SJSA1 (cell line): ENCODE results near the gene CIB4. TPM values are rescaled to one million over a fixed set of nuclear protein-coding genes. Genes with fewer than 3 reads are reported as not detected.

Experiments used
- DNase-seq, 2 experiments: peaks; one replicate each; pipeline ENCODE4 v3.0.0-alpha.2; 2015 to 2020; ENCODE audit warnings: low spot score in 2 of 2, low read depth in 1 of 2
- H3K27ac ChIP-seq: fragments of 250-450 bp; sonication (Bioruptor Pico); 2 replicates; pipeline ENCODE4 v1.5.1; 2020; ENCODE audit warnings: mild to moderate bottlenecking, moderate library complexity
- H3K27me3 ChIP-seq: fragments of 250-450 bp; sonication (Bioruptor Pico); replicated peaks from 2 replicates; pipeline ENCODE4 v1.5.1; 2020; ENCODE audit warnings: mild to moderate bottlenecking, moderate library complexity
- H3K36me3 ChIP-seq: fragments of 250-450 bp; sonication (Bioruptor Pico); 2 replicates; pipeline ENCODE4 v1.5.1; 2020; ENCODE audit warnings: mild to moderate bottlenecking
- H3K4me1 ChIP-seq: fragments of 250-450 bp; sonication (Bioruptor Pico); replicated peaks from 2 replicates; pipeline ENCODE4 v1.6.1; 2021; ENCODE audit warnings: mild to moderate bottlenecking
- H3K4me3 ChIP-seq: fragments of 250-450 bp; sonication (Bioruptor Pico); 2 replicates; pipeline ENCODE4 v1.5.1; 2020; ENCODE audit warnings: mild to moderate bottlenecking
- H3K9me3 ChIP-seq: fragments of 250-450 bp; sonication (Bioruptor Pico); replicated peaks from 2 replicates; pipeline ENCODE4 v1.5.1; 2020; ENCODE audit warnings: mild to moderate bottlenecking
- total RNA-seq: library from RNA; depleted of rRNA; stranded (reverse); fragments of >200 nt; shearing (Covaris generic); gene quantifications from 2 replicates; pipeline ENCODE4 v1.2.3, GENCODE V29; 2014

The CIB4 gene
- total RNA-seq, 1 experiment from 2014 or later = not detected

DNA sequence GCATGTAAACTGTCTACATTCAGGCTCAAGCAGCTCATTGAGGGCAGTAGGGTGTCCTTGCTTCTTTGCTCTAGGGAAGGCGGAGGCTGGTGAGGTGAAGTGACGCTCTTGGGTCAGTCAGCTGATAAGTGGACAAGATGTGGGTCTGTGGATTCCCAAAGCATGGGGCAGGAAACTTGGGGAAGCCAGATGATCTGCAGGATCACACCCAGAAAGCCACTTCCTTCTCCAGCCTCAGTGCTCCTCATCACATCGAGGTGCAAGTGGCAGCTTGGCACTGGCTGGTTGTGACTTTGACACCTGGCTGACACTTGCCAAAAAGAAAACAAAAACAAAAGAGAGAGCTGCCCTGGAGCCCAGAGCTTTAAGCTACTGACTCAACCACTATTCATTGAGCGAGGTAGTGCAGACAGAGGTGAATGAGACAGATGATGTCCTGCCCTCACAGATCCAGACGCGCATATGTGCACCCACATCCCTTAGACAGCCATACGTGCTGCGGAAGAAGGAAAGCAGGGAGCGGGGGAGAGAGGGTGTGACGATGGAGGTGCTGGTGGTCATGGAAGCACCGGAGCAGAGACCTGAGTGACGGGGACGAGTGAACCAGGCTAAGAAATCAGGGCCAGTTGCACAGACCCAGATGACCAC is 3.1 kb upstream of the CIB4 start:
- Histone ChIP-seq H3K9me3 (no peaks in the 10 kb centered on the region), H3K27ac (no peak overlapping the region), H3K27me3 (peaks cover 31% of the 10 kb centered on the region), H3K4me3 (no peak overlapping the region), H3K4me1 (no peaks in the 10 kb centered on the region), H3K36me3 (no peaks in the 10 kb centered on the region)
- no peak for DNase-seq

DNA sequence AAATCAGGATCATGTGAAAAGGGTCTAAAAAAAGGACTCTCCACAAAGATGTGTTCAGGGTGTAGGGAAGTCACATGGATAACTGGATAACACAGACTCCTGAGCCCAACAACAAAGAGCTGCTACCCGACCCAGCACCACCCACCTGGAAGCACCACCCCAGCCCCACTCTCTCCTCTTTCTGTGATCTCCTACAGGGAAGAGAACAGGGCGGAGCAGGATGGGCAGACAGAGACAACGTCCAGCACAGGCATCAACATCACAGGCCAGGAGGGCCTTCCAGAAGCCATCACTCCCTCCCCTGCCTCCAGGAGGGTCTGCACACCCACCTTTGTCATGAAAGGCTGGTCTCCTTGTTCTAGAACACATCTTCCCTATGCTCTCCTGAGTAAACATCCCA is 1.3 kb upstream of the CIB4 start:
- no peaks in the 10 kb centered on the region for H3K9me3 ChIP-seq
- no peak overlapping the region for H3K27ac ChIP-seq
- no peak for DNase-seq
- H3K4me3 ChIP-seq = no peak overlapping the region
- no peaks in the 10 kb centered on the region for H3K36me3 ChIP-seq
- H3K4me1 ChIP-seq = no peaks in the 10 kb centered on the region
- peaks cover 27% of the 10 kb centered on the region for H3K27me3 ChIP-seq

DNA sequence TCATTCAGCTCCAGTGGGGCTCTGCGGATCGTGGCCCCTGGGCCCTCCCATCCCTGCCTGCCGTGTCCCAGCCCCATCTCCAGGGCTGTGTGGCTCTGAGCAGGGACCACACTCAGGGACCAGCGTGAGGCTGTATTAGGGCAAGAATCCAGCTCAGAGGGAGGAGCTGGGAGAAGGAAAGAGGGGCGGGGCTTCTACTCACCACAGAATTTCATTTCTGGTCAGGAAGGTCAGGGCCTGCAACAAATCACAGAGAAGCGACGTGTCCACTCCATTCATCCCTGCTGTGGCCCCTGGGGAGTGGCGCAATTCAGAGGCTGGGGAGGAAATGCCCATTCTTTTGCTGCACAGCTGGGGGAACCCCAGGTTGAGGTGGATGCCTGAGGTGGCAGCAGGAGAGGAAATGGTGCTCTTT is 828 bp downstream of the CIB4 start:
- no peaks in the 10 kb centered on the region for H3K9me3 ChIP-seq
- no peak overlapping the region for H3K27ac ChIP-seq
- peaks cover 28% of the 10 kb centered on the region for H3K27me3 ChIP-seq
- H3K4me3 ChIP-seq = no peak overlapping the region
- no peaks in the 10 kb centered on the region for H3K4me1 ChIP-seq
- no peaks in the 10 kb centered on the region for H3K36me3 ChIP-seq
- DNase-seq = no peak

DNA sequence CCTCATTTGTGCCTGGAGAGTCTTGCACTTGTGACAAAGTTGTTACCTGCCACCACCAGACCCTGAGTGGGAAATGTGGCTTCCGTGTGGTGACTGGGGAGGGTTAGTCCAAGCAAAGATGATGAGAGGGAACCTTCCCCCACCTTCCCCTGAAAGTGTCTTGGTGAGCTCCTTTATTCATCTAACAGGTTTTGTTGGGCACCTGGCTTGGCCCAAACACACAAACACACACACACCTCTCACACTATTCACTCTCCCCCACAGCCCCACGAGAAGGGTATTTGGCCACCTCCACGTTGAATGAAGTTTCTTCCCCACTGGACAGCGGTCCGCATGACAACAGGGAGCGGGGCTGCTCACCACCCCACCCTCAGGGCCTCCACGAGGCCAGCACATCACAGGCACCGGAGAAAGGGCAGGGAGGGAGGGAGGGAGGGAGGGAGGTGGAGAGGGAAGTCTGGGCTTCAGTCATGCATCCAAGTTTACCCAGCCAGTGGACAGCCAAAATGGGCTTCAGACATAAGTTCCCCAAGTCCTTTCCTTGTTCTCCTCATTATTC is 1.4 kb downstream of the CIB4 start:
- no peaks in the 10 kb centered on the region for H3K4me1 ChIP-seq
- H3K27me3 ChIP-seq = peaks cover 23% of the 10 kb centered on the region
- no peak overlapping the region for H3K4me3 ChIP-seq
- no peak overlapping the region for H3K27ac ChIP-seq
- H3K36me3 ChIP-seq = no peaks in the 10 kb centered on the region
- H3K9me3 ChIP-seq = no peaks in the 10 kb centered on the region
- DNase-seq = no peak

DNA sequence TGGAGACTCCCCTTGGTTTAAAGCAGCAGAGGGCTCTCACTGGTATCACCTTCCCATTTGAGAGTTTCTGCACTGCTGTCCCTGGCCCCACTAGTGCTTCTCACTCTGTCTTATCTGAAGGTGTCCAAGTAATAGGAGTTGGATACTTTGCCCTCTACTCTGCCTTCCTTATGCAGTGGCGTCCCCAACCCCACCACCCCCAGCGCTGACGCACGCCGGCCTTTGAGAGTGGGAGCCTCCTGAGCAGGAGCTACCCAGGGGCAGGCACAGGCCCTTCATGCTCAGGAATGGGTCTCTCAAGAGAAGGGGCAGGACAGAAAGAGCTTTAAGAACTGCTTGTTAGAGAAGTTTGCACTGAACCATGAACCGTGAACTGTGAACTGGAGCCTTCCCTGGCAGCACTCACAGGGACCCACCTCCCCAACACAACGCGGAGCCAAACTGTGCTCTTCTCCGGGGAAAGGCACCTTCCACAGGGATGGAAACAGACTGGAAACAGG is 3.3 kb downstream of the CIB4 start:
- peaks cover 21% of the 10 kb centered on the region for H3K27me3 ChIP-seq
- no peaks in the 10 kb centered on the region for H3K9me3 ChIP-seq
- no peaks in the 10 kb centered on the region for H3K4me1 ChIP-seq
- no peaks in the 10 kb centered on the region for H3K36me3 ChIP-seq
- no peak overlapping the region for H3K27ac ChIP-seq
- no peak for DNase-seq
- H3K4me3 ChIP-seq = no peak overlapping the region

DNA sequence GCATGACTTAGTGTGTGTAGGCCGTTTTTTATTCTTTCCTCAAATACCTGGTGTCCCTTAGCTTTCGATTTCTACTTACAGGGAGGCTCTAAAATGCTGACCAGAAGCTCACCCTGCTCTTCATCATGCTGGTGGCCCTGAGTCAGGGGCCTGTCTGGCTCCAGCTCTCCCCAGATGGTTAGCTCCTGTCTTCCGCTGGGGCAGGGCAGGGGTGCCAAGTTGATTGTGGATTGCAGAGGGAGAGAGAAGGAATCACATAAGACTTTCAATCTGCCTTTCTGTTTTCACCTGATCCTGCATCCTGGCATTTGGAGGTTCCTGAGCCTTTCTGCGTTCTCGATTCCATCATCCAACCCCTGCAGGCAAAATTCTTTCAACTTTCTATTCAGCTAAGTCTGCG is 4.2 kb downstream of the CIB4 start:
- no peak overlapping the region for H3K4me3 ChIP-seq
- H3K4me1 ChIP-seq = no peaks in the 10 kb centered on the region
- H3K9me3 ChIP-seq = no peaks in the 10 kb centered on the region
- no peak for DNase-seq
- no peaks in the 10 kb centered on the region for H3K36me3 ChIP-seq
- no peak overlapping the region for H3K27ac ChIP-seq
- H3K27me3 ChIP-seq = peaks cover 21% of the 10 kb centered on the region

DNA sequence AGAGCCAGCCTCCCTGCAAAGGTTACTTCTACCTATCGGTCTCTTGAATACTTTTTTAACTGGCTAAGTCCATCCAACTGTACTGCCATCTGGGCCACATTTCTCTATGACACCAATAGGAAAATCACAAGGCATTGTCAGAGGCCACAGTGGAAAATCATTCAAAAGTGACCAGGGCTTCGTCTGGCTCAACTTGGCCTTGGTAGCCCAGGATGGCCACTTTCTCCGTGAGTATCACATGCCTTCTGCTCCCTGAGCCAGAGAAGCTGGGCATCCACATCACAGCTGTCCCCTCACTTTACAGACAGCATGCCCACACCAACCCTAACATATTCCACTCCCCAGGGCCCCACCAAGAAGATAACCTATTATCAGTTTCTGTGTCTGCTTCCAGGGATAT is 5.8 kb downstream of the CIB4 start:
- H3K4me3 ChIP-seq = no peak overlapping the region
- H3K4me1 ChIP-seq = no peaks in the 10 kb centered on the region
- H3K9me3 ChIP-seq = no peaks in the 10 kb centered on the region
- peaks cover 26% of the 10 kb centered on the region for H3K27me3 ChIP-seq
- H3K27ac ChIP-seq = no peak overlapping the region
- DNase-seq = no peak
- H3K36me3 ChIP-seq = no peaks in the 10 kb centered on the region

DNA sequence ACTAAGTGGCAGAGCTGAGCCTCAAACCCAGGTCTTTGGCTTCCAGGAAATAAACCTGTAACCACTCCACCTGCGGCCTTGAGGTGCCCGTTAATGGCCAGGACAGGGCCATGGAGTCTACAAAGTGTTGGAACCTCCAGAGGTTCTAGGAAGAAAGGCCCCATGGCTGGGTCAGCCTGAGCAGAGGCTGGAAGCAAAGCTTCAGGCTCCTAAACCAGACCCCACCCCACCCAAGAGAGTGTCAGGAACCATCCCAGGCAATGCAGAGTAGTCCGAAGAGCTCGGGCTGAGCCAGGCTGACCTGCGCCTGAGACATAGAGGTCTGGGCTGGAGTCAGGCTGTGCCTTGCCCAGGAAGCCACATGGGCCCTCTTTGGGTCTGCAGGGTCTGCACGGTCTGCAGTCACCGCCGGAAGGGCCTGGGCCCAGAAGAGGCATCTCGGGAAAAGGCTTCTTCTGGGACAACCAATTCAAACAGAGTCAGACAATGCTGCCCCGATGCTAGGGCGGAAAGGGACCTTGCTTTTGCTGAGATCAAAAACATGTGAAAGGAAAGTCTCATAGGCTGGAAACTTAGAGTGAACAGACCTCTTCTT is 6.4 kb downstream of the CIB4 start:
- DNase-seq = no peak
- H3K9me3 ChIP-seq = no peaks in the 10 kb centered on the region
- no peak overlapping the region for H3K4me3 ChIP-seq
- peaks cover 26% of the 10 kb centered on the region for H3K27me3 ChIP-seq
- H3K36me3 ChIP-seq = no peaks in the 10 kb centered on the region
- H3K4me1 ChIP-seq = no peaks in the 10 kb centered on the region
- no peak overlapping the region for H3K27ac ChIP-seq

DNA sequence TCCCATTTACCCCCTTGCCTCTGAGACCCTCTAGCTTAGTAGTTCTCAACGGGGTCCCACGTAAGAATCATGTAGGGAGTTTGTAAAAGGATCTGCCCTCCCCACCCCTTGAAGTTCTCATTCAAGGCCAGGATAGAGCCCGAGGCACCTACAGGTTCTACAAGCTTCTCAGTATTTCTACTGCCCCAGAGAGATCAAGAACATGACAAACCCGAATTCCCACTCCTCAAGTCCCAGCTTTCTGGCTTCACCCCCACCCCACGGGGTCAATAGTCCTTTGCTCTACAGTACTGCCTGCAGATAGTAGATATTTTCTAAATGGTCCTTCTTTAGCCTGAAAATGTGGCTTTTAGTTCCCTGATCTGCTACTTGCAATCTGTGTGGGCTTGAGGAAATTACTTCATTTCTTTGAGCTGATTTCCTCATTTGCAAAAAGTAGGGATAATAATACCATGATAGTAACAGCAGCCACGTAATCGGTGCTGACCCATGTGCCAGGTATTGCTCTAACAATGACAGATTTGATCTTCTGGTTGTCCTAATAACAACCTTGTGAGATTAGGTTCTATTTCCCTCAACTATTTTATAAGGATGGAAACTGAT is 7.1 kb downstream of the CIB4 start:
- Histone ChIP-seq H3K27me3 (peaks cover 26% of the 10 kb centered on the region), H3K9me3 (no peaks in the 10 kb centered on the region), H3K4me1 (no peaks in the 10 kb centered on the region), H3K36me3 (no peaks in the 10 kb centered on the region), H3K4me3 (no peak overlapping the region), H3K27ac (no peak overlapping the region)
- no peak for DNase-seq

DNA sequence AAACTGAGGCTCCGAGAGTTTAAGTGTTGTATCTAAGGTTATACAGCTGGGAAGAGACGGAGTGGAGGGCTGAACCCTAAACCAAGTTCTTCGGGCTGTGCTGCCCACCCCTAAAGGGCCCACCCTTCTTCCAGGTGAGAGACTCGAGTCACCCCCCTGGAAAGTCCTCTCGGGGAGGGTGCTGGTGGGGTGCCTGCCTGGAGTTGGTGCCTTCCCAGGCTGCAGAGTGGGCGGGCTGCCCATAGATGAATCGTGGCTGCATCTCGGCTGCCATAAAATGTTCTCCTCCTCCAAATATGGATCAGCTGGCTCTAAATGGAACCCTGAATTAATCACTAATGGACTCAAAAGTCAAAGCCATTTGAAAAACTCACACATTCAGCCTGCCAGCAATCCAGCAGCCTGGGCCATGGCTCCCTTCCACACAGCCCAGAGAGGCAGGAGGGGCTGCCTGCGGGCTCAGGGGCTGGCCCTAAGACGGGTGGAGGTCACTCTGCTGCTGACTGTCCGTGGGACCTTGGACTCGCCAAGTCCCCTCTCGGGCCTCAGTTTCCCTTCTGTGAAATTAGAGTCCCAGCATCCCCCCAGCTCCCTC is 7.7 kb downstream of the CIB4 start:
- no peak overlapping the region for H3K27ac ChIP-seq
- no peaks in the 10 kb centered on the region for H3K4me1 ChIP-seq
- H3K4me3 ChIP-seq = no peak overlapping the region
- H3K9me3 ChIP-seq = no peaks in the 10 kb centered on the region
- no peaks in the 10 kb centered on the region for H3K36me3 ChIP-seq
- H3K27me3 ChIP-seq = peaks cover 26% of the 10 kb centered on the region
- DNase-seq = no peak

DNA sequence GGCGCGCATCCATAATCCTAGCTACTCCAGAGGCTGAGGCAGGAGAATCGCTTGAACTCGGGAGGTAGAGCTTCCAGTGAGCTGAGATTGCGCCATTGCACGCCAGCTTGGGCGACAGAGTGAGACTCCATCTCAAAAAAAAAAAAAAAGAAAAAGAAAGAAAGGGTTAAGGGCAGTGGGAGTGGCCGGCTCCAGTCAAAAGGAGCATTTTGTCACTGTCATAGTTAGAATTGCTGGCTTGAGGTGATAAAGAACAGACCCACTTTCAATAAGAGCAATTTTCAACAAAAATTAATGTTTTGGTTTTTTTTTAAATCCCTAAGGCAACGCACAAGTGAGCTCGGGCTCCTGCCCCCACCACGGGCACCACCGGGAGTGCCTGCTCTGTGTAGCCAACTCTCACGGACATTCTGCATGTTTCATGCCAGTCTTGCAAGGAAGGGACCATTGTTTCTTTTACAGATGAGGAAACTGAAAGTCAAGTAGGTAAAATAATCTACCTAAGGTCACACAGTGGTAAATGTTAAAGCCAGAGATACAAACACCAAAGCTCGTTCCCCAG is 8.5 kb downstream of the CIB4 start:
- Histone ChIP-seq H3K27me3 (peaks cover 26% of the 10 kb centered on the region), H3K4me3 (no peak overlapping the region), H3K27ac (no peak overlapping the region), H3K9me3 (no peaks in the 10 kb centered on the region), H3K4me1 (no peaks in the 10 kb centered on the region), H3K36me3 (no peaks in the 10 kb centered on the region)
- no peak for DNase-seq

DNA sequence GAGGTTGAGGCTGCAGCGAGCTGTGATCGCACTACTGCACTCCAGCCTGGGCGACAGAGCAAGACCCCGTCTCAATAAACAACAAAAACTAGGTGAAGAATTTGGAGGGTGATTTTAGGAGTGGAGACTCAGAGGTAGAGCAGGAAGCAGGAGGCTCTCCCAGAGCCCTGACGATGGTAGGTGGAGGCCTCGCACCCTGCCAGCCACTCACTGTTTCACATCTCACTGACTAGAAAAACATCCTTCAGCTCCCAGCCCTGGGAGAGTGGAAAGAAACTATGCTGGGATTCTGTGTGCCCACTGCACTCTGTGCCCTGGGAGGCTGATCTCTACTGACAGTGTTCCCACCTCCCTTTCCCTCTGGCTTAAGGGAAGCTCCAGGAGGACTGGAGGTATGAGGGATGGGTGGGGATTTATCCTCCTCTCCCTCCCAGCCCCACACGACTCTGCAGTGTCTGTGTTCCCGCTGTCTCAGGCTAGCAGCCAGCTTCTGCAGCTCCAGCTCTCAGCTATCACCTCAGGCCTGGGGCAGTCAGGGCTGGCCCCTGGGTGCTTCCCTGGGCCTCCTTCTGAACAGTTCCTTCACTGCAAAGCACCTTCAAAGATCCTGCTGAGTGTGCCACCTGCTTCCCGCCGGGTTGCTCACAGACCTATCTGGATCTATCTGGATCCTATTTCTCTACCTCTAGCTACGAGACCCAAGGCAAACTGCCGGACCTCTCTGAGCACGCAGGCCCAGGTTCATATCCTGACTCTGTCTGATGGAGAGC is 9.6 kb downstream of the CIB4 start:
- Histone ChIP-seq H3K27me3 (peaks cover 19% of the 10 kb centered on the region), H3K4me3 (no peak overlapping the region), H3K4me1 (no peaks in the 10 kb centered on the region), H3K9me3 (no peaks in the 10 kb centered on the region), H3K36me3 (no peaks in the 10 kb centered on the region), H3K27ac (no peak overlapping the region)
- DNase-seq = no peak

DNA sequence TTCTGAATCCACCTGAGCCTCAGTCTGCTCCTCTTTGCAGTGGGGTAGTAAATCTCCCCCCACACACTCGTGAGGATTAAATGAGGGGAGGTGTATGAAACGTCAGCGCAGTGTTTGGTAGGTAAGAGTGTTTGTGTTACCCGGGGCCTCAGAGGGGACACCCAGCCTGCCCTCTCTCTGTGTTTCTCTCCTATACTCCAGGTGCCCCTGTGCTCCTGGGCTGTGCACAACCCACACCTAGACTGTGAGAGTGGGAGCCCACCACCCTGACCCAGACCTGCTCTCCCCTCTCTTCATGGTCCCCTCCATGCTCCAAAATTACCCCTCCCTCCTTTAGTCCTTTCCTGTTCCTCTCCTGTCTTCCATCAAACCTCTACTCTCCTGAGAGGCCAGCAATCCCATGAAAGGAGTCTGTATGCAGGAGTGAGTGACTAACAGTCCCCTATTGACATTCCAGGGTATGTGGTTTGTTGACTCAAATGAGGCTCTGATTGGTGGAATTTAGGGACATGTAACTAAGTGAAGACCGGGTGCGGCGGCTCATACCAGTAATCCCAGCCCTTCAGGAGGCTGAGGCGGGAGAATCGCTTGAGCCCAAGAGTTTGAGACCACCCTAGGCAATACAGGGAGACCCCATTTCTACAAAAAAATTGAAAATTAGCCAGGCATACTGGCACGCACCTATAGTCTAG is 10.4 kb downstream of the CIB4 start:
- H3K27ac ChIP-seq = no peak overlapping the region
- no peaks in the 10 kb centered on the region for H3K4me1 ChIP-seq
- DNase-seq = peak in 1 of 2 experiments; percentile 13
- no peak overlapping the region for H3K4me3 ChIP-seq
- H3K9me3 ChIP-seq = no peaks in the 10 kb centered on the region
- H3K36me3 ChIP-seq = no peaks in the 10 kb centered on the region
- peaks cover 17% of the 10 kb centered on the region for H3K27me3 ChIP-seq
